HG02943 (cell line): Measurements from ENCODE around the gene CIB2.

Experiments
- ATAC-seq: cut with Tn5 transposase; IDR thresholded peaks from one replicate; pipeline ENCODE4 v1.9.1; 2021; ENCODE audit warnings: mild to moderate bottlenecking, low read depth, moderate library complexity; ENCODE audit not compliant: unreplicated experiment

CIB2 gene

GRCh38 chr15:78070049-78070700 lies 61.1 kb downstream of the CIB2 start:
- no peak for ATAC-seq

GRCh38 chr15:78069462-78070029 lies 61.7 kb downstream of the CIB2 start:
- no peak for ATAC-seq

DNA sequence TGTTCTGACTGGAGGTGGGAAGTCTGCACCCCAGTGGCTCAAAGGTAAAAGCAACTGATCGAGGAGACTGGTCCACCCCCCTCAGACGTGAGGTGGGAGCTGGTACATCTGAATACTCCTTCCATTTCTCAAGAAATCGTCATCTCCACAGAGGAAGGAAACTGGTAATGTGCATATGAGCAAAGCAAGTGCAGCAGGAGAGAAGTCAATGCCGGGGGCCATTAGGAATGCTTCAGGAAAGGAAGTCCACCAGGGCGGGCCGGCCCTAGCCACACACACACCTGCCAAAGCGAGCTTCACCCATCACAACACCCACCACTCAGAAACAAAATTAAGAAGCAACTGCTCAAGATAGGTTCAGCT lies 62.2 kb downstream of the CIB2 start:
- no peak for ATAC-seq

DNA sequence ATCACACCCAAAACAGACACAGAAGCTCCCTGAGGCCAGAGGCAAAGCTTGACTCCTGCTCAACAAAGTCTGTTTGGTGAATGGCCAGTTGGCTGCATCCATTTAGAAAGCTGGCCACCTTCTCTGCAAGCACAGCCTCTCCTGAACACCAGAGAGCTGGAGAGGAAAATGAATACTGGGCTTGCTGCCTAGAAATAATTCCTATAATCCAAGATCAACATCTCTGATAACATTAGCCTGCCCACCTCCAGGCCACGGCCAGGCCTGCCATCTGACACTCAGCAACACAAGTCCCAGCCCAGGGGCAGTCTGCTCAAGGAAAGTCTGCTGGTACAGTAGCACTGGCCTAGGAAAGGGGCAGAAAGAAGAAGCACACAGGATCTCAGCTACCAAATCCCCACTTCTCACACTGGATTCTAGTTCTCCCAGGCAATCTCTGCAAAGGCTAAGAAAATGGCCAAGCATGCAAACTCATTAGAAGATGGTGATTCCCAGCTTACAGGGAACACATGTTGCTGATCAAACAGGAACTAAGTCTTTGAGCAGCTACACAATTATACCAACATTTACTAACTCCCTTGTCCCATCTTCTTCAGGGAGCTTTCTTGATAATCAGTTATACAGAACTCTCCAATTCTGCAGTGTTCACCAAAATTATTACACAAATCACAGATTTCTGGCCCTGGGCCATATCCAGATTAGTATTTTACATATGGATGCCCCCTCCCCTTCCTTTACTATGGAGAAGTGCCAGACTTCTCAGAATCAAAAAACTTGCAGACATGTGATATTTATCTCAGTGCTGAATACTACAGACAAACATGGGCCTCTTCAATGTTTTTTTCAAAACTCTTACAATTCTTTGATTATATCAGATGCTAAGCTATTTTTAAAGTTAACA lies 63.7 kb downstream of the CIB2 start:
- ATAC-seq, result no peak

DNA sequence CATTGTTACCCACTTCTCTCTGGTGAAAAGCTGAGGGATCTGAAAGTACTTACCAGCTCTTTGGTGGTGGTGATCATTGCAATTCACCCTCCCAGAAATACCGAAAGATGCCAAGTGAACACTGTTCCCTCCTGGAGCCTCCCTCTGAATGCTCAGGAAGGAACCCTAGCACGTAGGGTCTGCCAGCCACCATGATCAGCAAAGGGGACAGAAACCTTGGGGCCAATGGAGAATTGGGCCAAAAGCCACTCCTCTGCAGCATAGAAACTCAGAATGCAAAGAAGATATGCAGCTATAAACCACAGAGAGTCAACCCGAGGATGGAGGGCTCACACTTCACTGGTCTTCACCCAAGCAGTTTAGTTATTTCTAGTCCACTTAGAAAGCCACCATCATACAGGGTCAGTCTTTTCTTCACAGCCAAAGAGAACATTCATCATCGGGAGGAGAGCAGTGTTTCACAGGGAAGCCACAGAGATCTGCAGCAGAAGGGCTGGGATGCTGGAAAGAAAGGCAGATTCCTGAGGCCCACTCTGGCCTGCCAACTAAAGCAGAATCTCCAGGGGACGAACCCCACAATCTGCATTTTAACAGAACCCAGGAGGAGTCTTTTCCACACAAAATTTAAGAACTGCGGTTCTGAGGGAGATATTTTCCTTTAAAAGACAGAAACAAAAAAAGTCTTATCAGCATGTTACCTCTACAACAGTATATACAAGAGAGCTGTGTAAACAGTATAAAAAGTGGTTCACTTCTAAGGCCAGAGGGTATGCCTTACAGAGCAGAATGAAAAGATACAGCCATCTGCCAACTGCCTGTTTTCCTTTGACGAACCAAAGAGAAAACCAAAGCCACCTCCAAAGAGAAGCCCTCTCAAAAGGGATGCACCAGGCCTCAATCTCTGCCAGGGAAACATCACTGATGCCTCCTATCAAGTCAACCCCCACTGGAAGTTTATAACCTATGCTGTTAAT lies 65.0 kb downstream of the CIB2 start:
- ATAC-seq, result no peak

- ATAC-seq, result no peak
Observed at GRCh38 chr15:78065284-78065872, 65.9 kb downstream of the CIB2 start.

DNA sequence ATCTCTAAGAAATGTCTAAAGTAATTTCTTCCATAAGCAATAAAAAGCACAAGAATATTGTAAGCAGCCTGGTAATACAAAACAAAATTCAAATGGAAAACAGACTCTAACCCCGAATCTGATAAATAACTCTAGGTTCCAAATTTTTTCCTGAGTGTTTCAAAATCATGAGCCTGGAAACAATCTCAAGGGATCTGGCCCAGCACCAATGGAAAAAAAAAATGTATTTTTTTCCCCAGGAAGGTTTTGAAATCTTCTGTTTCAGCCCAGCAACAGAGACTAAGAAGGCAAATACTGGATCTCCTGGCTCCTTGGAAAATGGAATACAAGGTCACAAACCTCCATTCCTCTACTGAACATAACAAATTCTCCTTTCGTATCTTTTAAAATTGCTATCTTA lies 66.7 kb downstream of the CIB2 start:
- ATAC-seq, result no peak

- no peak for ATAC-seq
Observed at GRCh38 chr15:78063970-78064385, 67.3 kb downstream of the CIB2 start.

GRCh38 chr15:78063217-78063616 lies 68.0 kb downstream of the CIB2 start:
- ATAC-seq, result no peak

DNA sequence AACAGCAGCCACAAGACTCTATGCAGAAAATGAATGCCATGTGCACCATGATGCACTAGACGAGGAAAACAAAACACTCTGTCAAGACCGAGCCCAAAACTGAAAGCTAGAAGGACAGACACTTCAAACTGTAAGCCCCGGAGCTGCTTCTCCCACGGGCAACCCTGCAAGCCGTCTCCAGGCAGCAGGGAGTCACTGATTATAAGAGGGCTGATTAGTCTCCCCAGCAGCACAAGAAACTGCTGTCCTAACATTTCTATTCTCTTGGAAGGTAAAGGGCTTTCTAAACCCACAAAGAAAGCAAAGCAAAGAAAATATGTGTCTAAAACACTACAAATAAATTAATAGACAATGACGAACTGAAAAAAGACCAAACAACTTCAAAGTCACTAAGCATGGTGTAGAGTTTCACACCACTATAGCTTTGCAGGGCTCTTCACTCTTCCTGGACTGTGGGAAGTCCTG lies 69.2 kb downstream of the CIB2 start:
- no peak for ATAC-seq

DNA sequence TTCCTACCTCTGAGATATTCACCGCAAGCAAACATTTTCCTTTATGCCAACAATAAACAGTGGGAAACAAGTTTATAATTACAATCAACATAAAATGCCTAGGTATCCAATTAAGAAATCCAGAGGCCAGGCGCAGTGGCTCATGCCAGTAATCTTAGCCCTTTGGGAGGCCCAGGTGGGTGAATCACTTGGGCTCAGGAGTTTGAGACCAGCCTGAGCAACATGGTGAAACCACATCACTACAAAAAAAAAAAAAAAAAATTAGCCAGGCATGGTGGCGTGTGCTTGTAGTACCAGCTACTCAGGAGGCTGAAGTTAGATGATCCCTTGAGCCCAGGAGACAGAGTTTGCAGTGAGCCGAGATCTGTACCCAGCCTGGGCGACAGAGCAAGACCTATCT lies 71.0 kb downstream of the CIB2 start:
- no peak for ATAC-seq

- ATAC-seq, result no peak
Observed at GRCh38 chr15:78059110-78059839, 72.0 kb downstream of the CIB2 start.

DNA sequence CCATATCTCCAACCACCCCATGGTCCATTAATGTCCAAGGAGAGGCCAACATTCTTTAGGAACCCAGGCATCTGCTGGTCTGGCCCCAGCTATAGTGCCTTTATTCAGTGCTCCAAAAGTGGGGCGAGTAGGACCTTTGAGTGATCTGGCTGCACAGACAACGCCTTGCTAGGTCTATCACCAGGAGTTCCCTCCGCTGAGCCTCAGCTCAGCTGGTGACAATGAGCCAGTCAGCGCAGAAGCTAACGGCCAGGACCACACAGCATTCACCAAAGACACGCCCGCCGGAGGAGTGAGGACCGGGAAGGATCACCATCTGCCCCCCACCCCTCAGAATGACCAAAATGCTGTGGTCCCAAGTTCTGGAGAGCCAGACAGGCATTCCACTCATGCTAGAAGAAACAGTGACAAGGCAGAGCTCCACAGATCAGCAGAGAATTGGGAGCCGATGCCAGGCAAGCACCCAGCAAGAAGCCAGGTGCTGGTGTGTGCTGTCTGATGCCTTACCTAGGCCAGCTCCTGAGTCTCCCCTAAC lies 72.8 kb downstream of the CIB2 start:
- no peak for ATAC-seq

DNA sequence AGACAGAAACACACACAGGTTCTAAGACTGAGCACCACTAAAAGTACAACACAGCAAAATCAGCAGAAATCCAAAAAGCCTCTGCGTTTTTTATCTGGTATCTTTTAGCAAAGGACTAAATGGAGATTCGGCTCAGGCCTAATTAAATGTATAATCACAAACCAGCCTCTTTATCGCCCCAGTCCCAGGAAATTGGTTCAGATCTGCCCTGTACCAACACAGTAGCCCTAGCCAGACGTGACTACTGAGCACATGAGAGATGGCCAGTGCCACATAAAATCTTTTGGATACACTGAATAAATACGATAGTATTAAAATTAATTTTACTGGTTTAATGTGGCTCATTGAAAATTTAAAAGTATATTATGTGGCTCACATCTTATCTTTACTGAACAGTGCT lies 73.4 kb downstream of the CIB2 start:
- ATAC-seq, result no peak

GRCh38 chr15:78056714-78057269 lies 74.5 kb downstream of the CIB2 start:
- peak; percentile 55 for ATAC-seq

DNA sequence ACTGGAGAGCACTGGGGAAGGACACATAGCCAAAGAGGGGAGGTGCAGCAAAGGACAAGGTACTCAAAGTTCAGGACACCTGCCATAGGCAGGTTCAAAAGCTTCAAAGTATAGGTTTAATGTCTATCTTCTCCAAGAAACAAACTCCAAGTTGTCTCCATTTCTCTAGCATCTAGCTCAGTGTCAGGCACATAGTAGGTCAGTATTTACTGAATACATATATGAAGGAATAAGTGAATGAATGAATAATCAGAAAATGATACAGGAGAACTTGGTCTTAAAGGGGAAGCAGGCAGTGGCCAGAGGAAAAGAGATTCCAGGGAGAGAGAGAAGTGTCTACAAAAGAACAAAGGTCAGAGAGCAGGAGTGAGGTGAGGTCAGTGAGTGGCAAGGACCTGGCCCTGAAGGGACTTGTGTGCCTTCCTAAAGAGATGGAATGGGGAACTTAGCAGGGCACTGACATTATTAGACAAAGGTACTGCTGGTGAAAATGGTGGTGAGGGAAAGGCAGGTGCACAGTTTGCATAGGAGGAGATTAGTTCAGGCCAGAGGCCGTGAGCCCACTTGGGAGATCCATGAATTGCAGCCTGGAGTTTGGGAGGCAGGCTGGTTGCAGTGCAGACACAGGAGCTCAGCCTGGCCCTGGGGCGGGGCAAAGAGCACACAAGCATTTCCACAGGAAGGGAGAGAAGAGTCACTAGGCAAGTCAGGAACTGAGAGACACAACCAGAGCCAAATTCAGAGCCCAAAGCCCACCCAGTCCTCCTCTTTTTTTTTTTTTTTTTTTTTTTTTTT lies 75.1 kb downstream of the CIB2 start:
- ATAC-seq, result no peak

DNA sequence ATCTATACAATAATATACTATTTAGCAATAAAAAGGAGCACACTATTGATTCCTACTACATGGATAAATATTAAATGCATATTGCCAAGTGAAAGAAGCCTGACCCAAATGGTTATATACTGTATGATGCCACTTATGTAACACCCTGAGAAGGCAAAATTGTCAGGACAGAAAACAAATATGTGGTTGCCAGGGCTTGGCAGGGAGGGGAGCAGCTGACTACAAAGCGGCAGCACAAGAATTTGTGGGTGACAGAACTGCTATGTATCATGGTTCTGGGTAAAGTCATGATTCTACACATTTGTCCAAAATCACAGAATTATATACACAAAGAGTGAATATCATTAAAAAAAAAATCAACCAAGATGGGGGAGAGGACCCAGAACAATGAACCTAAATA lies 76.3 kb downstream of the CIB2 start:
- no peak for ATAC-seq
